G401 (cell line): ENCODE results near the gene C17orf78. TPM values are rescaled to one million over a fixed set of nuclear protein-coding genes. Genes with fewer than 3 reads are reported as not detected.
"Not testable (repeated sequence)": the region's sequence is repeated elsewhere in the genome, so short reads cannot be mapped to it uniquely, and the experiment has no call there.

Experiments used
- DNase-seq: peaks from one replicate; pipeline ENCODE4 v3.0.0-alpha.2; 2015; ENCODE audit warnings: low spot score
- in situ Hi-C: cut with HindIII; loops from 2 replicates; pipeline ENCODE4 v1.10.0; 2016; ENCODE audit warnings: low sequenced_read_pairs, mixed read lengths
- total RNA-seq: library from RNA; depleted of rRNA; stranded (reverse); fragments of >200 nt; shearing (Covaris generic); gene quantifications from 2 replicates; pipeline ENCODE4 v1.2.3, GENCODE V29; 2014; rRNA removed

C17orf78 gene
- total RNA-seq, 1 experiment from 2014 or later: not detected

GRCh38 chr17:37425268-37425667 lies 49.5 kb downstream of the C17orf78 start:
- in situ Hi-C loops: no loop called here
- DNase-seq: no peak

- DNase-seq: no peak
- in situ Hi-C loops: no loop called here
Observed at GRCh38 chr17:37429039-37429438, 53.3 kb downstream of the C17orf78 start.

- DNase-seq: no peak
- in situ Hi-C loops: no loop called here
Observed at GRCh38 chr17:37429453-37429852, 53.7 kb downstream of the C17orf78 start.

GRCh38 chr17:37430051-37430627 lies 54.4 kb downstream of the C17orf78 start:
- DNase-seq: no peak
- in situ Hi-C loops: no loop called here

GRCh38 chr17:37432671-37433070 lies 56.9 kb downstream of the C17orf78 start:
- in situ Hi-C loops: no loop called here
- DNase-seq: no peak

GRCh38 chr17:37438141-37438540 lies 62.4 kb downstream of the C17orf78 start:
- in situ Hi-C loops: no loop called here

GRCh38 chr17:37440424-37440823 lies 64.6 kb downstream of the C17orf78 start:
- in situ Hi-C loops: no loop called here
- DNase-seq: no peak

More at GRCh38 chr17:37438141-37438540, 62.4 kb downstream of the C17orf78 start:
- no peak for DNase-seq

GRCh38 chr17:37441369-37442014 lies 65.7 kb downstream of the C17orf78 start:
- in situ Hi-C loops, DNase-seq: not testable (repeated sequence)

Other genes starting within 250 kb of the C17orf78 start
- 70.8 and 128 TPM in 2 replicates for gene ACACA, start 30.9 kb downstream of the C17orf78 start, total RNA-seq
- gene TADA2A, start 30.9 kb downstream of the C17orf78 start, total RNA-seq: 23.0 and 28.6 TPM in 2 replicates
- gene DUSP14, start 113.9 kb downstream of the C17orf78 start, total RNA-seq: 42.7 and 59.0 TPM in 2 replicates
- gene SYNRG, start 233.4 kb downstream of the C17orf78 start, total RNA-seq: 11.4 and 29.8 TPM in 2 replicates